ENCODE measurements around the gene CHMP6.

DNA sequence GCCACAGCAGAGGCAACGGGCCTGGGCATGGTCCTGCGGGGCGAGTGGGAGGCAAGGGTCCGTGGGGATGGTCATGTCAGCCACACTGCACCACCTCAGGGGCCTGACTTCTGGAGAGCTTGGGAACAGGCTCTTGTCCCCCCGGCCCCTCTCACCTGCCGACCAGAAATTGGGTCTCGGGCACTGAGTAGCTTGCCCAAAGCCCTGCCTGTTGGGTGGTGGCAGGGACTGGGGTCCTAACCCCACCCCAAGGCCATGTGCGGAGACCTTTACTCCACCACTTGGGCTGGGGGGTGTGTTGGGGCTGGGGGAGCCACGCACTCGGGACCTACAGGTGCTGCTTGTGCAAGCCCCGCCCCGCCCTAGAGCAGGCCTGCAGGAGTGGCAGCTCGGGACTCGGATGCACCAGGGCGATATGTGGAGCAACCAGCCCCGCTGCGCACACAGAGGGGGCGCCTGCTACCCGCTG is 24.2 kb upstream of the CHMP6 start:
- no peak for TF ChIP-seq EP300 (IDR thresholded peaks at IDR 0.05)
- no peak for TF ChIP-seq CTCF (IDR thresholded peaks at IDR 0.05)
- no peak for TF ChIP-seq POLR2A (IDR thresholded peaks at IDR 0.05)
